Lower leg skin (tissue), 3 donors: Measurements from ENCODE around the gene DTD1.

ENCODE experiments used
- CTCF ChIP-seq, 3 donors: fragments of 450-650 bp; IDR thresholded peaks; one replicate each; pipeline ENCODE4 v1.5.1; 2016; ENCODE audit warnings: antibody characterized with exemption in 3 of 3, mild to moderate bottlenecking in 3 of 3, moderate library complexity in 2 of 3
- POLR2A ChIP-seq, 2 donors: fragments of 450-650 bp; IDR thresholded peaks; one replicate each; pipeline ENCODE4 v1.6.1; 2016 to 2017; ENCODE audit warnings: antibody characterized with exemption in 2 of 2, mild to moderate bottlenecking in 1 of 2, moderate library complexity in 1 of 2

DNA sequence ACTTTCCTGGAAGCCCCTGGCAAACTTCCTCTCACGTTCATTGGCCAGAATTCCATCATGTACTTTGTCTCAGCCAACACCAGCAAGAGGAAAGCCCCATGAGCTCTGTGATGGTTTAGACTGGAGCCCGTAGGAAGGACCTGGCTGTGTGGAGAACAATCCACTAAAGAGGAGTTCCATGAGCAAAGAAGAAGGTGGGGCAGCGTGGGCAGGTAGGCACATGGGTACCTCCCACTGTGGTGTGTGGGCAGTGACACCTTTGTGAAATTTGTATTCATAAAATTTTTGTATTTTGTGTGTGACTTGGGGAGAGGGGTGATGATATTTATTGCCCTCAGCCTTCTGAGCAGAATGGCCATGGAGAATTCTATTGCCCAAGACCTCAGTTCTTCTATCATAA is 136.2 kb downstream of the DTD1 start:
- TF ChIP-seq POLR2A (IDR thresholded peaks at IDR 0.05) (no peak), CTCF (IDR thresholded peaks at IDR 0.05) (no peak)
